GM18502 (cell line): ENCODE measurements around the gene LRFN5.
"Not testable (repeated sequence)": the region's sequence is repeated elsewhere in the genome, so short reads cannot be mapped to it uniquely, and the experiment has no call there.

ENCODE experiments used
- ATAC-seq: cut with Tn5 transposase; IDR thresholded peaks from one replicate; pipeline ENCODE4 v1.9.1; 2021; ENCODE audit warnings: mild to moderate bottlenecking; ENCODE audit not compliant: unreplicated experiment, poor library complexity

Gene LRFN5

GRCh38 chr14:41606532-41607303 lies at the start of gene LRFN5:
Gene LRFN5, plus strand, starts transcription at chr14:41606876.
- ATAC-seq = peak; percentile 49

GRCh38 chr14:41558490-41558889 lies 48.2 kb upstream of the LRFN5 start:
- no peak for ATAC-seq

- ATAC-seq = not testable (repeated sequence)
Observed at GRCh38 chr14:41566864-41567263, 39.8 kb upstream of the LRFN5 start.

- no peak for ATAC-seq
Observed at GRCh38 chr14:41568979-41569378, 37.7 kb upstream of the LRFN5 start.

GRCh38 chr14:41570415-41571155 lies 36.1 kb upstream of the LRFN5 start:
- ATAC-seq = no peak

- no peak for ATAC-seq
Observed at GRCh38 chr14:41586237-41586636, 20.4 kb upstream of the LRFN5 start.

- no peak for ATAC-seq
Observed at GRCh38 chr14:41597647-41598046, 9.0 kb upstream of the LRFN5 start.

- not testable (repeated sequence) for ATAC-seq
Observed at GRCh38 chr14:41599805-41600385, 6.8 kb upstream of the LRFN5 start.

GRCh38 chr14:41604721-41605531 lies 1.8 kb upstream of the LRFN5 start:
- no peak for ATAC-seq

GRCh38 chr14:41605550-41606281 lies 960 bp upstream of the LRFN5 start:
- ATAC-seq = peak; percentile 49

- ATAC-seq = peak; percentile 14
Observed at GRCh38 chr14:41606282-41606531, 469 bp upstream of the LRFN5 start.

- ATAC-seq = no peak
Observed at GRCh38 chr14:41607304-41607775, 664 bp downstream of the LRFN5 start.

GRCh38 chr14:41607966-41608663 lies 1.4 kb downstream of the LRFN5 start:
- no peak for ATAC-seq

- ATAC-seq = no peak
Observed at GRCh38 chr14:41608681-41609390, 2.2 kb downstream of the LRFN5 start.

GRCh38 chr14:41609704-41610183 lies 3.1 kb downstream of the LRFN5 start:
- no peak for ATAC-seq

GRCh38 chr14:41615011-41615595 lies 8.4 kb downstream of the LRFN5 start:
- no peak for ATAC-seq

- ATAC-seq = no peak
Observed at GRCh38 chr14:41623736-41624135, 17.1 kb downstream of the LRFN5 start.

GRCh38 chr14:41629876-41630275 lies 23.2 kb downstream of the LRFN5 start:
- no peak for ATAC-seq
